GM10248 (cell line): ENCODE data around the gene AP3B2.

Source experiments
- CTCF ChIA-PET: fragments of 300-600 bp; sonication (Branson Sonifier 250); formaldehyde crosslinking; extraction: SDS; loops from one replicate; lab custom pipeline; 2021; ENCODE audit warnings: antibody characterized with exemption; lab: Yijun Ruan, JAX
- POLR2A ChIA-PET: fragments of 350-650 bp; sonication (Branson Sonifier 250); formaldehyde crosslinking; extraction: SDS; loops from one replicate; lab custom pipeline; 2020; ENCODE audit warnings: antibody characterized with exemption; lab: Yijun Ruan, JAX
- DNase-seq: peaks from one replicate; pipeline ENCODE4 v3.0.0; 2012; ENCODE audit errors: extremely low spot score
- TF ChIP-seq, protein P1 (sequence below): IDR thresholded peaks from 2 replicates; pipeline ENCODE4 v1.5.1; 2012; ENCODE audit warnings: mild to moderate bottlenecking, low read depth; ENCODE audit errors: extremely low read depth, missing control alignments, control extremely low read depth

Gene AP3B2

GRCh38 chr15:82681371-82681770 lies 28.3 kb downstream of the AP3B2 start:
- TF ChIP-seq, protein P1, sequence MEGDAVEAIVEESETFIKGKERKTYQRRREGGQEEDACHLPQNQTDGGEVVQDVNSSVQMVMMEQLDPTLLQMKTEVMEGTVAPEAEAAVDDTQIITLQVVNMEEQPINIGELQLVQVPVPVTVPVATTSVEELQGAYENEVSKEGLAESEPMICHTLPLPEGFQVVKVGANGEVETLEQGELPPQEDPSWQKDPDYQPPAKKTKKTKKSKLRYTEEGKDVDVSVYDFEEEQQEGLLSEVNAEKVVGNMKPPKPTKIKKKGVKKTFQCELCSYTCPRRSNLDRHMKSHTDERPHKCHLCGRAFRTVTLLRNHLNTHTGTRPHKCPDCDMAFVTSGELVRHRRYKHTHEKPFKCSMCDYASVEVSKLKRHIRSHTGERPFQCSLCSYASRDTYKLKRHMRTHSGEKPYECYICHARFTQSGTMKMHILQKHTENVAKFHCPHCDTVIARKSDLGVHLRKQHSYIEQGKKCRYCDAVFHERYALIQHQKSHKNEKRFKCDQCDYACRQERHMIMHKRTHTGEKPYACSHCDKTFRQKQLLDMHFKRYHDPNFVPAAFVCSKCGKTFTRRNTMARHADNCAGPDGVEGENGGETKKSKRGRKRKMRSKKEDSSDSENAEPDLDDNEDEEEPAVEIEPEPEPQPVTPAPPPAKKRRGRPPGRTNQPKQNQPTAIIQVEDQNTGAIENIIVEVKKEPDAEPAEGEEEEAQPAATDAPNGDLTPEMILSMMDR, result no peak
- ChIA-PET POLR2A (no interaction called here), CTCF (interaction anchor here (0.8 to 1.3 kb wide), 3 partner anchors 15 to 329 kb away, joined by 3 to 4 read pairs (median 3); no protein-coding TSS in a partner anchor)
- no peak for DNase-seq

DNA sequence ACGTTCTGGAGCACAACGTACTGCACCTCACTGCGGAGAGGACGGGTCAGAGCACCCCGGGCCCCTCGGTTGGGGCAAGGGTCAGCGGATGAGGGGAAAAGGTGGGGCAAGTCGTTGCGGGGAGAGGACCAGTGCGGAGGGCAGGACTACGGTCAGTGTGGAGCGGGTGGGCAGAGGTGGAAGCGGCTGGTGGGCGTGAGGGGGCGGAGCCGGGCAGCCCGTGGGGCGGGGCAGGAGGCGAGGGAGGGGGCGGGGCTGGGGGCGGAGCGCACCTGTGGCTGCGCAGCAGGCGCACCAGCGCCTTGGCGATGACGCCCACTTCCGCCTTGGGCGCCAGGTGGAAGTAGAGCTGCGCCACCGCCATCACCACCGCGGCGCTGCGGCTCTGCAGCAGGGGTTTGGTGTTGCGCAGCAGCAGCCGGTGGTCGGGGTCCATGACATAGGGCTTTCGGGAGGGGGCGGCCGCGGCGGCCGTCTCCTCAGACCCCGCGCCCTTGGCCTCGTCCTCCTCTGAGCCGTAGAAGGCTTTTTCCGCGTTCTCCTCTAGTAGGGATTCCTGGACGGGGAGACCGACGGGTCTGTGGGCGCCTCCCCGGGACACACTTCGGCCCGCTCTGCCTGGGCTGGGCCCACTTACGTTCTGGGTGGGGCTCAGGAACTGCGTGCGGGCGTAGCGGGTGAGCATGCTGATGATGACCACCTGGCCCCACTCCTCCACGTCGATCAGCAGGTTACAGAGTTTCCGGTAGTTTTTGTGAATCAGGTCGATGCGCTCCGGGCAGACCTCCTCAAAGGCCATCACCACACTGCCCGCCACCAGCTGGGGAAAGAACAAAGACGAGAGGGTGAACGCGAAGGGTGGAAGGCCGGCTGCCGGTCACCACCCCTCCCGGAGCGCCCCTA lies 29.2 kb downstream of the AP3B2 start:
- DNase-seq, result peak; percentile 84
- CTCF ChIA-PET, result interaction anchor here (1.2 to 1.3 kb wide), 2 partner anchors 15 to 31 kb away, joined by 3 to 4 read pairs; no protein-coding TSS in a partner anchor
- POLR2A ChIA-PET, result interaction anchor here (0.6 kb wide), 1 partner anchor 695 kb away, joined by 4 read pairs; no protein-coding TSS in a partner anchor
- TF ChIP-seq, protein P1, result peak; percentile 19

- TF ChIP-seq, protein P1, result no peak
- no peak for DNase-seq
- ChIA-PET POLR2A (no interaction called here), CTCF (no interaction called here)
Measured at GRCh38 chr15:82679626-82680199, 30.0 kb downstream of the AP3B2 start.

- POLR2A ChIA-PET, result no interaction called here
Measured at GRCh38 chr15:82677720-82678323, 31.9 kb downstream of the AP3B2 start.

GRCh38 chr15:82674873-82675272 lies 34.8 kb downstream of the AP3B2 start:
- DNase-seq, result no peak
- ChIA-PET CTCF (no interaction called here), POLR2A (no interaction called here)
- TF ChIP-seq, protein P1, result no peak

More at GRCh38 chr15:82677720-82678323, 31.9 kb downstream of the AP3B2 start:
- TF ChIP-seq, protein P1, result no peak
- CTCF ChIA-PET, result no interaction called here
- DNase-seq, result no peak

- ChIA-PET CTCF (no interaction called here), POLR2A (no interaction called here)
- no peak for DNase-seq
- TF ChIP-seq, protein P1, result no peak
Measured at GRCh38 chr15:82670699-82671098, 39.0 kb downstream of the AP3B2 start.
